AG09319 (cell line): ENCODE measurements around the gene CTIF.

Experiments
- DNase-seq: peaks from one replicate; pipeline ENCODE4 v3.0.0-alpha.2; 2010; ENCODE audit warnings: low read depth; ENCODE audit errors: extremely low read depth
- TF ChIP-seq, protein P1 (sequence below): IDR thresholded peaks from 2 replicates; pipeline ENCODE4 v1.5.1; 2011; ENCODE audit warnings: low read depth, mild to moderate bottlenecking, inconsistent platforms, low read length, moderate library complexity

Gene CTIF

GRCh38 chr18:48818329-48819254 lies 279.8 kb downstream of the CTIF start:
- DNase-seq, result no peak
- TF ChIP-seq, protein P1, sequence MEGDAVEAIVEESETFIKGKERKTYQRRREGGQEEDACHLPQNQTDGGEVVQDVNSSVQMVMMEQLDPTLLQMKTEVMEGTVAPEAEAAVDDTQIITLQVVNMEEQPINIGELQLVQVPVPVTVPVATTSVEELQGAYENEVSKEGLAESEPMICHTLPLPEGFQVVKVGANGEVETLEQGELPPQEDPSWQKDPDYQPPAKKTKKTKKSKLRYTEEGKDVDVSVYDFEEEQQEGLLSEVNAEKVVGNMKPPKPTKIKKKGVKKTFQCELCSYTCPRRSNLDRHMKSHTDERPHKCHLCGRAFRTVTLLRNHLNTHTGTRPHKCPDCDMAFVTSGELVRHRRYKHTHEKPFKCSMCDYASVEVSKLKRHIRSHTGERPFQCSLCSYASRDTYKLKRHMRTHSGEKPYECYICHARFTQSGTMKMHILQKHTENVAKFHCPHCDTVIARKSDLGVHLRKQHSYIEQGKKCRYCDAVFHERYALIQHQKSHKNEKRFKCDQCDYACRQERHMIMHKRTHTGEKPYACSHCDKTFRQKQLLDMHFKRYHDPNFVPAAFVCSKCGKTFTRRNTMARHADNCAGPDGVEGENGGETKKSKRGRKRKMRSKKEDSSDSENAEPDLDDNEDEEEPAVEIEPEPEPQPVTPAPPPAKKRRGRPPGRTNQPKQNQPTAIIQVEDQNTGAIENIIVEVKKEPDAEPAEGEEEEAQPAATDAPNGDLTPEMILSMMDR, result no peak

DNA sequence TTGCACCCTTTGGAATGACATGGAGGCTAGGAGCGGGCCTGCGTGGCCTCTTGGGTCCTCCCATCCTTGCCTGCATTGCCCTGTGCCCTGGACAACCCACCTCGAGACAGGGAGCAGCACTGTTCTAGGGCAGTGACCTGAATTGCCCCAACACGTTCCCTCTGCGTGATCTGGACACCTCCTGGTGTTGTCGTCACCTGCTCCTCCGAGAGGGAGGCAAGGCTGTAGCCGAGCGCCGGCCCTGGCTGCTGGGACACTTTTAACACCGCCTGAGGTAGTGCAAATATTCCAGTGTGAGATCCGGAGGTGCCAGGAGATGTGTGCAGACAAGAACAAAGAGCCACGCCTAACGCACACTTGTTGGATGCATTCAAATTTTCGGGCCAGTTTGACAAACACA lies 280.4 kb downstream of the CTIF start:
- TF ChIP-seq, protein P1, result no peak
- DNase-seq, result no peak

DNA sequence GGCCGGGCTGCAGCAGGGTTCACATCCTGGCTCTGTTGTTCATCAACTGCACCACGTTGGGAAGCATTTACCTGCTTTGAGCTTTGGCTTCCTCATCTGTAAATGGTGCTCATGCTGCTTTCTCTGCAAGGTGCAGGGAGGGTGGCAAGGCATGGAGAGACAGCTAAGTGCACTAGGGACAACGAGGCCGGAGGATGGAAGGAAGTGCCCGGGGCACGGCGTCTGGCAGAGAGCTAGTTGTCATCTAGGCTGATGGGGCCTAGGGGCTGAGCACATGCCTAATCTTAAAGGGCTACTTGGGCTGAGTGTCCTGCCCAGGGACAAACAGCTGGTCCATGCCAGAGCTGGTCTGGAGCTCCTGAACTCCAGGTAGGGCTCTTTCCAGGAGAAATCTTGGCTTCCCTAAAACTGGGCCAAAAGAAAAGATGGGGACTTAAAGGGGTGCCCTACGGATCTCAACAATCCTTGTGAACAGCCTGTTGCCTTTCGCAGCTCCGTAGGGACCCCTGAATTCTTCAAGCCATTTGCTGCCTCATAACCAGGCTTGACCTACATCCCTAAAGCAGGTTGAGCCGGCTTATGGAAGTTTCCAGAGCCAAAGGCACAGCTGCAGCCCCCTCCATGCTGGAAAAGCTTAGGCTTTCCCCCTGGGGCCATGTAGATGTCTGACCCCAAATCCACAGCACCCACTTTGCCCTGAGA lies 281.1 kb downstream of the CTIF start:
- no peak for DNase-seq
- TF ChIP-seq, protein P1, result no peak

- TF ChIP-seq, protein P1, result no peak
- no peak for DNase-seq
Measured at GRCh38 chr18:48820483-48821250, 281.8 kb downstream of the CTIF start.

DNA sequence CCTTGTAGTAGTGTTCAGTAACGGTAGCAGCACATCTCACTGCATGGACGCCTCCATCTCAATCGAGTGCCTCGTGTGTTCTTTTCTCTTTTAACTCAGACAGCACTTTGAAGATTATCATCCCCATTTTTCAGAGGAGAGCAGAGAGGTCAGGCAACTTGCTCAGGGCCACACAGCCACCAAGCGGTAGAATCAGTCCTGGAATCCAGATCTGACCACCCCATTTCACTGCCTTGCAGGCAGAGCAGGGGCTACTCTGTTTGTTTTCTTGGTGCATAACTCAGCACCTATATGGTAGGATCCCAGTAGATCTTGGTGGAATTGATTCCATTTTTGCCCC lies 282.4 kb downstream of the CTIF start:
- DNase-seq, result no peak
- TF ChIP-seq, protein P1, result no peak

- TF ChIP-seq, protein P1, result no peak
Measured at GRCh38 chr18:48821845-48822244, 283.0 kb downstream of the CTIF start.

More at GRCh38 chr18:48821845-48822244, 283.0 kb downstream of the CTIF start:
- DNase-seq, result no peak
